Measurements from ENCODE around the gene CENPP. TPM values are rescaled to one million over a fixed set of nuclear protein-coding genes. Genes with fewer than 3 reads are reported as not detected.

The CENPP gene
- 2.4 and 3.4 TPM in 2 replicates for total RNA-seq

GRCh38 chr9:92325269-92325990, at the start of gene CENPP, which contains the start of gene NOL8:
Gene CENPP, plus strand, starts transcription at chr9:92325953.
Gene NOL8, minus strand, starts transcription at chr9:92325350. Its CDS starts 1,189 bp downstream, at chr9:92324161.

GRCh38 chr9:92293452-92294296, 32.1 kb upstream of the CENPP start, which contains the start of gene IARS1:
Gene IARS1, minus strand, starts transcription at chr9:92293697. Its CDS starts 4,278 bp downstream, at chr9:92289419.

GRCh38 chr9:92404042-92404836, 78.5 kb downstream of the CENPP start, which contains the start of gene OGN:
Gene OGN, minus strand, starts transcription at chr9:92404578. Its CDS starts 1,171 bp downstream, at chr9:92403407.

GRCh38 chr9:92424340-92424739, 98.6 kb downstream of the CENPP start, which contains the start of gene OMD:
Gene OMD, minus strand, starts transcription at chr9:92424471. Its CDS starts 6,913 bp downstream, at chr9:92417558.

GRCh38 chr9:92482329-92482728, 156.6 kb downstream of the CENPP start, which contains the start of gene ASPN:
Gene ASPN, minus strand, starts transcription at chr9:92482506.

GRCh38 chr9:92535940-92536850, 210.4 kb downstream of the CENPP start, which contains the start of gene ECM2:
Gene ECM2, minus strand, starts transcription at chr9:92535990. Its CDS starts 13,124 bp downstream, at chr9:92522866.

Small RNA genes lying within 50 kb of the gene (small RNA-seq; reads per million reads assigned to genes)
- not detected for gene AL157827.1
- not detected for gene MIR3651
- gene MIR4670, result not detected
- gene SNORA84, result 49.1 reads per million, percentile 97 among the genes with 10 or more reads in this experiment

Other genes starting within 250 kb of the CENPP start
- 98.5 and 110 TPM in 2 replicates for gene SPTLC1, start 210.5 kb upstream of the CENPP start, total RNA-seq
- gene IARS1, start 32.3 kb upstream of the CENPP start, total RNA-seq, result 311 and 414 TPM in 2 replicates
- 23.0 and 25.6 TPM in 2 replicates for gene NOL8, start 603 bp upstream of the CENPP start, total RNA-seq
- 2.1 and 4.1 TPM in 2 replicates for gene OGN, start 78.6 kb downstream of the CENPP start, total RNA-seq
- gene OMD, start 98.5 kb downstream of the CENPP start, total RNA-seq, result 8.0 and 16.2 TPM in 2 replicates
- 38.5 and 49.8 TPM in 2 replicates for gene ASPN, start 156.6 kb downstream of the CENPP start, total RNA-seq
- gene ECM2, start 210.0 kb downstream of the CENPP start, total RNA-seq, result 34.5 and 38.5 TPM in 2 replicates

Measured in hair follicle dermal papilla cell (primary cell).